Sigmoid colon (tissue), 7 donors: ENCODE measurements around the gene ODC1. TPM values are rescaled to one million over a fixed set of nuclear protein-coding genes. Genes with fewer than 3 reads are reported as not detected.

Experiments
- DNase-seq: peaks from one replicate; pipeline ENCODE4 v3.0.0-alpha.2; 2019
- H3K27ac ChIP-seq, 4 donors: fragments of 200-600 bp; sonication (generic); one replicate each; pipeline ENCODE4 v1.5.1; 2016 to 2019; ENCODE audit warnings: mild to moderate bottlenecking in 1 of 4
- H3K27me3 ChIP-seq, 3 donors: fragments of 200-600 bp; sonication (generic); one replicate each; pipeline ENCODE4 v1.5.1; 2019; ENCODE audit warnings: mild to moderate bottlenecking in 1 of 3
- H3K36me3 ChIP-seq, 4 donors: fragments of 200-600 bp; sonication (generic); one replicate each; pipeline ENCODE4 v1.5.1; 2016 to 2019
- H3K4me1 ChIP-seq, 4 donors: fragments of 200-600 bp; sonication (generic); one replicate each; pipeline ENCODE4 v1.5.1; 2017 to 2019
- H3K4me3 ChIP-seq, 4 donors: fragments of 200-600 bp; sonication (generic); one replicate each; pipeline ENCODE4 v1.5.1; 2017 to 2019; ENCODE audit warnings: mild to moderate bottlenecking in 2 of 4, moderate library complexity in 1 of 4
- H3K9me3 ChIP-seq, 4 donors: fragments of 200-600 bp in 3 of 4; sonication (generic) in 3 of 4; one replicate each; pipeline versions ENCODE4 v1.5.1 to v1.6.1; 2013 to 2019
- CTCF ChIP-seq, 4 experiments: fragments of 450-650 bp in 3 of 4; fragments of 200-600 bp in 1 of 4; IDR thresholded peaks; one replicate each; pipeline ENCODE4 v1.5.1; 2016 to 2019; ENCODE audit warnings: antibody characterized with exemption in 4 of 4, mild to moderate bottlenecking in 3 of 4, moderate library complexity in 2 of 4
- EP300 ChIP-seq, 4 donors: sonication (generic); formaldehyde crosslinking; IDR thresholded peaks; one replicate each; pipeline ENCODE4 v1.6.1; 2017; ENCODE audit warnings: antibody characterized with exemption in 4 of 4
- POLR2A ChIP-seq, 2 donors: fragments of 450-650 bp; IDR thresholded peaks; one replicate each; pipeline ENCODE4 v1.6.1; 2016; ENCODE audit warnings: antibody characterized with exemption in 2 of 2, mild to moderate bottlenecking in 2 of 2, moderate library complexity in 2 of 2
- POLR2AphosphoS5 ChIP-seq, 4 donors: sonication (generic); formaldehyde crosslinking; IDR thresholded peaks; one replicate each; pipeline ENCODE4 v1.6.1; 2017; ENCODE audit warnings: antibody characterized with exemption in 4 of 4
- WGBS, 2 donors: extraction: QIAGEN DNeasy Blood & Tissue Kit; methylation state at CpG; one replicate each; pipeline ENCODE4 v1.1.7; 2013; 5-methylcytosine and 5-hydroxymethylcytosine counted together
- intact Hi-C: fragments of 100-400 bp; cut with DNase I; formaldehyde crosslinking; loops from one replicate; pipeline ENCODE4 v1.15.1; 2023
- polyA plus RNA-seq, 3 donors: library from polyadenylated mRNA; stranded (reverse); fragments of 200-250 nt; gene quantifications; one replicate each; pipeline ENCODE4 v1.2.3, GENCODE V29; 2013
- small RNA-seq, 3 donors: library from RNA; depleted of rRNA; stranded (forward); fragments of <200 nt; gene quantifications; one replicate each; pipeline ENCODE3, GENCODE V24; 2016
- total RNA-seq, 4 donors: library from RNA; depleted of rRNA; stranded (reverse); fragments of >200 nt; gene quantifications; one replicate each; pipeline ENCODE4 v1.1.0, GENCODE V29; 2016
- donor health status: healthy with polysubstance abuse.
- donor health status: Bipolar disorder and iron deficiency.
- donor health status: healthy.

The ODC1 gene
- total and polyA plus RNA-seq, 7 donors, result 34.8 to 88.2 (median 54.3) TPM

DNA sequence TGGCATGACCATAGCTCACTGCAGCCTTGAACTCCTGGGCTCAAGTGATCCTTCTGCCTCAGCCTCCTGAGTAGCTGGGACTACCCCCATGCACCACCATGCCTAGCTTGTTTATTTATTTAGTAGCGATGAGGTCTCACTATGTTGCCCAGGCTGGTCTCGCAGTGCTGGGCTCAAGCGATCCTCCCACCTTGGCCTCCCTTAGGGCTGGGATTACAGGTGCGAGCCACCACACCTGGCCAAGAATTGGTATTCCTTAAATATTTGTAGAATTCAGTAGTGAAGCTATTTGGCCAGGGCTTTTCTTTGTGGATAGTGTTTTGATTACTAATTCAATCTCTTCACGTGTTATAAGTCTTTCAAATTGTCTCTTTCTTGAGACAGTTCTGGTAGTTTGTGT is 56.0 kb downstream of the ODC1 start:
- DNase-seq, result no peak
- TF ChIP-seq POLR2AphosphoS5 (IDR thresholded peaks at IDR 0.05) (no peak), CTCF (IDR thresholded peaks at IDR 0.05) (no peak), POLR2A (IDR thresholded peaks at IDR 0.05) (no peak), EP300 (IDR thresholded peaks at IDR 0.05) (no peak)
- Histone ChIP-seq H3K36me3 (no peaks in the 10 kb centered on the region), H3K9me3 (no peaks in the 10 kb centered on the region), H3K4me1 (peaks cover 0 to 22% (median 9%) of the 10 kb centered on the region in 4 donors), H3K27me3 (no peaks in the 10 kb centered on the region), H3K4me3 (no peak overlapping the region), H3K27ac (no peak overlapping the region)
- intact Hi-C loops, result no loop called here
- WGBS, 2 donors, result 97% methylated on average over 5 of the region's 5 CpGs

DNA sequence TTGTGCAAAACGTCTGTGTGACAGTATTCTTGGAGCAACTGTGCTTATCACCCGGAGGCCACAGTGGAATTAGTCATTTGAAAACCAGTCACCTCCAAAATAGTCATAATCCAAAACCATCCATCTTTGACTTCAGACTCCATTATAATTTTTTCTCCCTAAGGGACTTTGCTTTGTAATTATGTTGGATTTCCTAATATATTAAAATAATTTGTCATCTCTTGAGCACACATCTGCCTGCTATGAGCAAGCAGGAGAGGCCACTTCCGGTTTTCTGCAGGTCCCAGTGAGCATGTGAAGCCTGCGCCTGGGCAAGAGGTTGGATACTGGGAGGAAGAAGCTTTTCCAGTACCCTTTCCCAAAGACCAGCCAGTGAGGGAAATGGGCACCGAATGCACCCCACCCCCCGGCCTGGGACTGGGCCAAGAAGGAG is 57.7 kb downstream of the ODC1 start:
- peaks cover 0 to 22% (median 9%) of the 10 kb centered on the region in 4 donors for H3K4me1 ChIP-seq
- no peak overlapping the region for H3K4me3 ChIP-seq
- H3K27me3 ChIP-seq, result no peaks in the 10 kb centered on the region
- H3K27ac ChIP-seq, result no peak overlapping the region
- 71 to 80% methylated on average over 6 of the region's 6 CpGs for WGBS, 2 donors
- intact Hi-C loops, result no loop called here
- H3K9me3 ChIP-seq, result no peaks in the 10 kb centered on the region
- H3K36me3 ChIP-seq, result no peaks in the 10 kb centered on the region
- DNase-seq, result no peak
- no peak for TF ChIP-seq CTCF (IDR thresholded peaks at IDR 0.05)
- TF ChIP-seq POLR2AphosphoS5 (IDR thresholded peaks at IDR 0.05), result no peak
- TF ChIP-seq EP300 (IDR thresholded peaks at IDR 0.05), result no peak
- TF ChIP-seq POLR2A (IDR thresholded peaks at IDR 0.05), result no peak

Small RNAs within 50 kb of the gene (small RNA-seq; reads per million reads assigned to genes)
- gene SNORA80B, result 0.07 to 1.7 (median 1.1) reads per million in 3 donors

Other genes with a start within 250 kb of the ODC1 start
- gene HPCAL1, start 145.4 kb downstream of the ODC1 start, total RNA-seq, result 10 to 100 TPM; 27.7 to 46.0 (median 34.2) TPM
- 100 to 1,000 TPM in 2 of 3 donors, 10 to 100 TPM in 1; 67.9 to 115 (median 110) TPM for gene HPCAL1, start 145.4 kb downstream of the ODC1 start, polyA plus RNA-seq
- 10 to 100 TPM; 30.1 to 36.0 (median 34.4) TPM for gene NOL10, start 241.6 kb upstream of the ODC1 start, total RNA-seq
- 10 to 100 TPM; 10.6 to 14.6 (median 11.4) TPM for gene NOL10, start 241.6 kb upstream of the ODC1 start, polyA plus RNA-seq